H1 (cell line): ENCODE results near the gene CDH11. TPM values are rescaled to one million over a fixed set of nuclear protein-coding genes. Genes with fewer than 3 reads are reported as not detected.

Experiments used
- CBX8 ChIP-seq: fragments of 300-800, 300-1000 bp; sonication (generic); IDR thresholded peaks from 2 replicates; pipeline ENCODE4 v1.7.1; 2016; ENCODE audit warnings: low read depth, low read length, borderline replicate concordance
- POLR2AphosphoS5 ChIP-seq: IDR thresholded peaks from 2 replicates; pipeline ENCODE4 v1.6.1; 2011; ENCODE audit warnings: low read depth, low read length
- polyA plus RNA-seq, 7 experiments: library from polyadenylated mRNA; depleted of rRNA in 3 of 7; stranded (reverse) in 5 of 7; unstranded in 2 of 7; fragments of >200 nt in 5 of 7; fragments of 200-250 nt in 2 of 7; gene quantifications; 1 replicate in 5 of 7; 2 replicates in 1 of 7; 4 replicates in 1 of 7; pipeline versions ENCODE4 v1.2.1 to v1.2.3, GENCODE V29; 2011 to 2013; ENCODE audit warnings: missing spikeins in 2 of 7, mixed read lengths in 2 of 7
- total RNA-seq: library from RNA; stranded (reverse); fragmentation: NEBNext Ultra II Directional; extraction: Animal tissue kit (Norgen Biotek cat#: 25700); gene quantifications from 2 replicates; pipeline ENCODE4 v1.2.1, GENCODE V29; 2021

The CDH11 gene
- total and polyA plus RNA-seq, 2 of the 8 experiments (the other 6 are each of a cell fraction or from before 2014, with no cell fraction given), result 3.3 to 8.4 TPM

DNA sequence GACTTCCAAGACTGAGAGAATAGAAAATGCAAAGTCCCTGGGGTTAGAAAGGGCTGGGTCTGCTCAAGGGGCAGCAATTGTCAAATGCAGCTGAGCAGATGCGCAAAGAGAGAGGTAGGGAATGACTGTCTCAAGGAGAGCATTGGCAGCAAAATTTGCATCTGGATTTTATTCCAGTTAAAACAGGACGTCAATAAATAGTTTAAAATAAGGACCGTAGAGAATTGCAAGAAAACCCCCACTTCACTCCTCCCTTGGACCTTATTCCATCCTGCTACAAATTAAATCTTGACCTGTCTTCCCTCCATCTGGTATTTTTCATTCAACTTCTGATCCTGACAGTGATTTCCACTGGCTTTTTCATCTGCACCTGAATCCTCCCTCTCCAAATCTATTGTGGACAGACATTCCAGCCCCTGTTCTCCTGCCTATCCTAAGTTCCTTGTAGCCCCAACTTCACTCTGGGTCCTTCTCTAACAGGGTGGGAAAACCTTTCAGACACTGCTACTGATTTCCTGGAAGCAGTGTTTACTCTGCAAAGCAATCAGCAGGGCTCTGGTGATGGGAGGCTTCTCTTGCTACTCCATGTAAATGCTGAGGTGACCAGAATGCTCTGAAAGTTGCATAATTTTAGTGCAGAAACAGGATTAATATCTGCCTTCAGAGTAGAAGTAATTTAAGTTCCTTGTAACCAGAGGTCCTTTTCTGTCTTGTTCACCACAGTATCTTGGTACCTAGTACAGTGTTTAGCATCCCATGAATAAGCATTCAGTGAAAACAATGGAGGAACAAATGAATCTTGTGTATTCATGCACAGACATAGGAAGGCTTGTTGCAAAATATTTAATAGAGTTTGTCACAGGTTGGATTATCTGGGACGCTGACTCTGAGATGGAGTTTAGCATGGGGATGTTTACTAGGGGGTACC is 79.2 kb downstream of the CDH11 start (continued):
- TF ChIP-seq POLR2AphosphoS5 (no peak), CBX8 (no peak)
